ENCODE data around the gene CBX7.
"Not testable (repeated sequence)": the region's sequence is repeated elsewhere in the genome, so short reads cannot be mapped to it uniquely, and the experiment has no call there.

CBX7 gene

GRCh38 chr22:39173787-39174497, 21.5 kb upstream of the CBX7 start:
- no peak for DNase-seq

GRCh38 chr22:39173050-39173706, 20.7 kb upstream of the CBX7 start:
- DNase-seq = no peak

DNA sequence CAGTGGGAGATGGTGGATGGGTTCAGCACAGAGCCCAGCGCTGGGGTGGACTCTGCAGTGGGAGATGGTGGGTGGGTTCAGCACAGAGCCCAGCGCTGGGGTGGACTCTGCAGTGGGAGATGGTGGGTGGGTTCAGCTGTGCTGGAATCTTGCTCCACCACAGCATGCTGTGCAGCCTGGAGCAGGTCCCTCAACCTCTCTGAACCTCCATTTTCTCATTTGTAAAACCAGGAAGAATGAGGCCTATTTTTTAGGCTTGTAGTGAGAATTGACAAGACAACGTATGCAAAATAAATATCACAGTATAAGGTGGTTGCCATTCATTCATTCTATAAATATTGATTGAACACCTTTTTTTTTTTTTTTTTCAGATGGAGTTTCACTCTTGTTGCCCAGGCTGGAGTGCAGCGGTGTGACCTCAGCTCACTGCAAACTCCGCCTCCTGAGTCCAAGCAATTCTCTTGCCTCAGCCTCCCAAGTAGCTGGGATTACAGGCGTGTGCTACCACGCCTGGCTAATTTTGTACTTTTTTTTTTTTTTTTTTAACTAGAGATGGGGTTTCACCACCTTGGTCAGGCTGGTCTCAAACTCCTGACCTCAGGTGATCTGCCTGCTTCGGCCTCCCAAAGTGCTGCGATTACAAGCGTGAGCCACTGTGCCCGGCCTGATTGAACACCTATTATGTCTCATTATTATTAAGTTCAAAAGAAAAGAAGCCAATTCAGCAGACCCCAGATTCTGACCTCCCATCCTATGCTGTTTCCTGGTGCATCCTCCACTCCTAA, 20.0 kb upstream of the CBX7 start:
- not testable (repeated sequence) for DNase-seq

GRCh38 chr22:39171623-39172264, 19.3 kb upstream of the CBX7 start:
- no peak for DNase-seq

DNA sequence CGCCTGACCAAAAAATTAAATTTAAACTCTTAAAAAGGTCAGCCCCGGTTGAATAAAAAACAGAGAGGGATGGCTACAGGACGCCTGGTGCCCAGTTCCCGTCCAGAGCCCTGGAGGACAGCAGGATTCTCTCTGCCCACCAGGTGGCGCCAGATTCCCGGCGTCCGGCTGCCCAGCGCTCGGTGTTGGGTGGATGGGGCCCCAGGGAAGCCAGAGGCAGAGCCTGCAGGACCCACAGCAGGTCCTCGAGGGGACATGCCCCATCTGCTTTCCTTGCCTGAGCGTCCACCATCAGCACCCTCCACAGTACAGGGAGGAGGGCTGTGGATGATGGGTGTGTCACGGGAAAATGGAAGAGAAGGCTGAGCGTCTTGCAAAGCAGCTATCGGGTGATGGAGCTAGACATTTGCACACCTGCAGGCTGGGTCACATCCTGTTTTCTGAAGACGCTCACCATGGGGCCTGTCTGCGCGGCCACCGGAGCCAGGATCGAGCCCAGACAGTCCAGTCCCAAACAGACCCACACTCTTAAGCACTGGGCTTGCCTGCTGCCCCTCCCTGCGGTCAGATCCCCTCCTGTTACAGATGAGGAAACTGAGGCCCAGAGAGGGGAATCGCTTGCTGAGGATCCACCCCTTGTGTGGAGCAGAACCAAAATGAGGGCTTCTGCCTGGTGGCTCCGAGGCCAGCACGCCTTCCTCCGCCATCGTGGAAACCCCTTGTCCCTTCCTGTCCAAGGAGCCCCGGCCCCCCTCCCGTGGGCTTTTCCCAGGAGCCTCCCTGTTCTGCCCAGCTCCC, 18.5 kb upstream of the CBX7 start:
- peak; percentile 17 for DNase-seq

DNA sequence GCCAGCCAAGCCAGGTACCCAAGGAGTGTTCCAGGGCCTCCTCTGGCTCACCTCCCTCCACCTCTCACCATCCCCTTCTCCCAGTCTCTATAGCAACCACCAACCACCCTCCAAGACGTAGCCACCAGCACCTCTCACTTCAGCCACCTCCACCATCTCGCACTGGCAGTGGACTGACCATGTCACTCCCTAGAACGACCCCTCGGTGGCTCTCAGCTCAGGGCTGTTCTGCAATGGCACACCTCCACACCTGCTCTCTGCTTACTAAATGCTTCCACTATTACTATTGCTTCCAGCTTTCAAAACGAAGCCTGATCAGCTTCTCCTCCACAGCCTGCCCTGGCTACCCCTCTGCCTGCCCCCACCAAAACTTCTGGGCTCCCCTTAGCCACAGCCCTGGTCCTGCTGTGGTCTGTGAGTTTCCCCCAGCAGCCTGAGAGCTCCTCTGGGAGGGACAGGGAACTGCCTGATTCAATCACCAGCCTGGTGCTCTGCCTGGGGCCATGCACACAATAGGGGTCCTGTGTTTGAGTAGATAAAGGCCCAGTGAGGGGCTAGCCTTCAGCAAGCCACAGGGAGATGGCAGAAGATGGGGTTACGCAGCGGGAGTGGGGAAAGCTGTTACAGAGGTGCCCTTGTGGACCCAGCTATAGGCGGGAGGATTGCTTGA, 17.5 kb upstream of the CBX7 start:
- DNase-seq = no peak

GRCh38 chr22:39166547-39166946, 14.1 kb upstream of the CBX7 start:
- no peak for DNase-seq

GRCh38 chr22:39156093-39156492, 3.6 kb upstream of the CBX7 start:
- DNase-seq = not testable (repeated sequence)

GRCh38 chr22:39155421-39155820, 2.9 kb upstream of the CBX7 start:
- DNase-seq = no peak

- DNase-seq = no peak
Observed at GRCh38 chr22:39153220-39153717, 789 bp upstream of the CBX7 start.

GRCh38 chr22:39152024-39152510, 413 bp downstream of the CBX7 start:
- no peak for DNase-seq

DNA sequence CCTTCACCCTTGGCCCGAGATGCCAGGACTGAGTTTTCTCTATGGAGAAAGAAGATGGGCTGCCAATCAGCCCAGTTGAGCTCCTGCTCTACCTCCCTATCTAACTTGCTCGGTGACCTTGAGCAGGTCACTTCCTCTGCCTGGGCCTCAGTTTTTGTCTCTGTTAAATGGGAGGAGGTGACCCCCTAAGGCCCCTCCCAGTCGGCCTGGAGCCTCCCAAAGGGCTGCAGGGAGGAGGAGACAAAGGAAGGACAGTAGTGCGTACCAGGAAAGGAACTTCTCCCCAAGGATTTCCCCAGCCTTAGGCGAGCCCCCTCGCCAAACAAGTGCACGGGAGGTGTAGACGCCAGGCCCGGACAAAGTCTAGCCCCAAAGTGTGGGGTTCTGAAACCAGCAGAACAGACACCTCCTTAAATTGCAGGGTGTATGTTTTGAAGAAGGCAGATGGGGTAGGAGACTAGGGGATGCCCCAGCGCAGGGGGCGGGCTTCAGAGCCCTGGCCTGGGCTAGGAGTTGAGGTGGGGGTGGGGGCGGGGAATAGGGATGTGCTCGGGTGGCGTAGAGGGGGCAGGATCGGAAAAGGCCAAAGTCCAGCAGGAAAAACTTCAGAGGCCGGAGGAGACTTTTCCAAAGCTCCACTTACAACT, 1.0 kb downstream of the CBX7 start:
- no peak for DNase-seq

- no peak for DNase-seq
Observed at GRCh38 chr22:39150848-39151215, 1.6 kb downstream of the CBX7 start.

- no peak for DNase-seq
Observed at GRCh38 chr22:39149915-39150847, 2.3 kb downstream of the CBX7 start.

- no peak for DNase-seq
Observed at GRCh38 chr22:39148727-39149535, 3.5 kb downstream of the CBX7 start.

- DNase-seq = no peak
Observed at GRCh38 chr22:39148026-39148726, 4.3 kb downstream of the CBX7 start.

DNA sequence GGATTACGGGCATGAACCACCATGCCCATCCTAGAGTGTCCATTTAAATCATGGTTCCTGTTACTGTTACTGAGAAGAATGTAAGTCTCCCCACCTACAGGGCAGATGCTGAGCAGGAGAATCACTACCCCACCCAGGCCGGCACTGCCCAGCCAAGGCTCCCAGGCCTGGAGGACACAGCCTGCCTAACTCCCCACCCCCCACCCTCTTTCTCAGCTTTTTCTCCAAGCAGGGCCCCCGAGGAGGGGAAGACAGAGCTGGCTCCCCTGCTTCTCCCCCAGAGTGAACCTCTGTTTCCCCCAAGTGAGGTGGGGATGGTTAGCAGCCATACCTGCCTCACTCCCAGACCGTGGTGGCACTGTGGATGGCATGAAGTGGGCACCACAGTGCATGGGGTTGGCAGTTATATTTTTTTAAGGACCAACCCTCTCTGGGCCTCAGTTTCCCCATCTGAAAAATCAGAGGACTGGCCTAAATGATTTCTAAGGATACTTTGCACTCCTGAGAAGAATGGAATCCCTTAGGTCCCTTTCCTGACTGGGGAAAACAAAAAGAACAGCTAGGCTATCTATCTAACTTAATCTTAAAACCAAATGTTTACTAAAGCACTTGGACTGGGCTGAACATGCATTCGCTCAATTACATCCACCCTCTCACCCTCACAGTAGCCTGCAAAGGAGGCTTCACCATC, 5.0 kb downstream of the CBX7 start:
- no peak for DNase-seq

All from NCI-H526 treated with DMSO at 0.1 percent for 48 hours (cell line).